ENCODE measurements around the gene WDR37. TPM values are rescaled to one million over a fixed set of nuclear protein-coding genes. Genes with fewer than 3 reads are reported as not detected.

Gene WDR37
- total and polyA plus RNA-seq, 10 of the 15 experiments (the other 5 are each of a cell fraction or from before 2014, with no cell fraction given), result 1.9 to 11.1 (median 7.1) TPM

DNA sequence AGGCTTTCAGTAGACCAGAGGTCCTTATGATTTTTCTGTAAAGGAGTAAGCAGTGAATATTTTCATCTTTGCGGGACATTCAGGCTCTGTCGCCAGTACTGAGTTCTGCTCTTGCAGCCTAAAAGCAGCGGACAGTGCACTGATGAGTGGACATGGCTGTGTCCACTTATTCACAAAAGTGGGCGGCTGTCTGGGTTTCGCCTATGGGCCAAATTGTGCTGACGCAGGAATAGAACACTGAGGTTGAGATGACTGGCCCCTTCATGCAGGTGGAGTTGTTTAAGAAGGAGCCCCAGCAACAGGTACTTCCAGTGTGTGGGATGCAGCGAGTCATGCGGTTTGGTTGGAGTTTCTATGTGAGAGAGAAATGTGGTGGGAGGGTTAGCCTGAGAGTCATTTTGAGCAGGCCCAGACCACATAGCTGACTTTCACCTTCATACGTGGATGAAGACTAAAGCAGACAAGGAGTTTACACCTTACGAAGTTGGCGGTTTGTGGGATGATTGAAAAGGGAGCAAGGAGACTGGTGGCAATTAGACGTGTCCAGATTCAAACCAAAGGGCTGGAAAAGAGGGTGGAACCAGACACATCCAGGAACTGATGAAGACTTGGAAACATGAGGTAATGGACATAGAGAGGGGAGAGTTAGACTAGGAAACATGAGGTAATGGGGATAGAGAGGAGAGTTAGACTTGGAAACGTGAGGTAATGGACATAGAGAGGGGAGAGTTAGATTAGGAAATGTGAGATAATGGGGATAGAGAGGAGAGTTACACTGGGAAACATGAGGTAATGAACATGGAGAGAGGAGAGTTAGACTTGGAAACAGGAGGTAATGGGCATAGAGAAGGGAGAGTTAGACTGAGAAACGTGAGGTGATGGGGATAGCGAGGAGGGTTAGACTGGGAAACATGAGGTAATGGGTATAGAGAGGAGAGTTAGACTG is 38.2 kb downstream of the WDR37 start (continued):
- TF ChIP-seq TCF12 (IDR thresholded peaks at IDR 0.05; ENCODE audit: low read depth, low read length) (peak; percentile 51; the same call in 1 of the 2 replicates), KDM1A (IDR thresholded peaks at IDR 0.05; ENCODE audit: borderline replicate concordance) (no peak), IRF4 (IDR thresholded peaks at IDR 0.05; ENCODE audit: low read depth, low read length) (peak; percentile 72; the same call in 1 of the 2 replicates), CBFB (IDR thresholded peaks at IDR 0.05; ENCODE audit: low read depth) (peak; percentile 97), NFXL1 (IDR thresholded peaks at IDR 0.05; ENCODE audit: borderline replicate concordance) (no peak), EED (IDR thresholded peaks at IDR 0.05; ENCODE audit: low read depth) (peak; percentile 94), EGR1 (IDR thresholded peaks at IDR 0.05; ENCODE audit: borderline replicate concordance in 1 of 2, low read depth in 2 of 2, low read length in 2 of 2) (peak in 1 of 2 experiments; percentile 39; a peak in 1 of 3 replicates), MEF2A (IDR thresholded peaks at IDR 0.05; ENCODE audit: insufficient read depth, low read depth, low read length) (peak; percentile 62; the same call in 1 of the 2 replicates), BCL11A (IDR thresholded peaks at IDR 0.05; ENCODE audit: low read depth, low read length) (peak; percentile 62; the same call in 1 of the 2 replicates), POU2F2 (IDR thresholded peaks at IDR 0.05; ENCODE audit: borderline replicate concordance, low read depth, low read length) (0 out of 3 replicates have a peak, but pooled peaks have one; percentile 27)
- TF ChIP-seq, protein P1, sequence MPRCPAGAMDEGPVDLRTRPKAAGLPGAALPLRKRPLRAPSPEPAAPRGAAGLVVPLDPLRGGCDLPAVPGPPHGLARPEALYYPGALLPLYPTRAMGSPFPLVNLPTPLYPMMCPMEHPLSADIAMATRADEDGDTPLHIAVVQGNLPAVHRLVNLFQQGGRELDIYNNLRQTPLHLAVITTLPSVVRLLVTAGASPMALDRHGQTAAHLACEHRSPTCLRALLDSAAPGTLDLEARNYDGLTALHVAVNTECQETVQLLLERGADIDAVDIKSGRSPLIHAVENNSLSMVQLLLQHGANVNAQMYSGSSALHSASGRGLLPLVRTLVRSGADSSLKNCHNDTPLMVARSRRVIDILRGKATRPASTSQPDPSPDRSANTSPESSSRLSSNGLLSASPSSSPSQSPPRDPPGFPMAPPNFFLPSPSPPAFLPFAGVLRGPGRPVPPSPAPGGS (IDR thresholded peaks at IDR 0.05; ENCODE audit: borderline replicate concordance, insufficient read depth, low read depth, low read length, poor library complexity, severe bottlenecking), result peak; percentile 82
- TF ChIP-seq, protein P2, sequence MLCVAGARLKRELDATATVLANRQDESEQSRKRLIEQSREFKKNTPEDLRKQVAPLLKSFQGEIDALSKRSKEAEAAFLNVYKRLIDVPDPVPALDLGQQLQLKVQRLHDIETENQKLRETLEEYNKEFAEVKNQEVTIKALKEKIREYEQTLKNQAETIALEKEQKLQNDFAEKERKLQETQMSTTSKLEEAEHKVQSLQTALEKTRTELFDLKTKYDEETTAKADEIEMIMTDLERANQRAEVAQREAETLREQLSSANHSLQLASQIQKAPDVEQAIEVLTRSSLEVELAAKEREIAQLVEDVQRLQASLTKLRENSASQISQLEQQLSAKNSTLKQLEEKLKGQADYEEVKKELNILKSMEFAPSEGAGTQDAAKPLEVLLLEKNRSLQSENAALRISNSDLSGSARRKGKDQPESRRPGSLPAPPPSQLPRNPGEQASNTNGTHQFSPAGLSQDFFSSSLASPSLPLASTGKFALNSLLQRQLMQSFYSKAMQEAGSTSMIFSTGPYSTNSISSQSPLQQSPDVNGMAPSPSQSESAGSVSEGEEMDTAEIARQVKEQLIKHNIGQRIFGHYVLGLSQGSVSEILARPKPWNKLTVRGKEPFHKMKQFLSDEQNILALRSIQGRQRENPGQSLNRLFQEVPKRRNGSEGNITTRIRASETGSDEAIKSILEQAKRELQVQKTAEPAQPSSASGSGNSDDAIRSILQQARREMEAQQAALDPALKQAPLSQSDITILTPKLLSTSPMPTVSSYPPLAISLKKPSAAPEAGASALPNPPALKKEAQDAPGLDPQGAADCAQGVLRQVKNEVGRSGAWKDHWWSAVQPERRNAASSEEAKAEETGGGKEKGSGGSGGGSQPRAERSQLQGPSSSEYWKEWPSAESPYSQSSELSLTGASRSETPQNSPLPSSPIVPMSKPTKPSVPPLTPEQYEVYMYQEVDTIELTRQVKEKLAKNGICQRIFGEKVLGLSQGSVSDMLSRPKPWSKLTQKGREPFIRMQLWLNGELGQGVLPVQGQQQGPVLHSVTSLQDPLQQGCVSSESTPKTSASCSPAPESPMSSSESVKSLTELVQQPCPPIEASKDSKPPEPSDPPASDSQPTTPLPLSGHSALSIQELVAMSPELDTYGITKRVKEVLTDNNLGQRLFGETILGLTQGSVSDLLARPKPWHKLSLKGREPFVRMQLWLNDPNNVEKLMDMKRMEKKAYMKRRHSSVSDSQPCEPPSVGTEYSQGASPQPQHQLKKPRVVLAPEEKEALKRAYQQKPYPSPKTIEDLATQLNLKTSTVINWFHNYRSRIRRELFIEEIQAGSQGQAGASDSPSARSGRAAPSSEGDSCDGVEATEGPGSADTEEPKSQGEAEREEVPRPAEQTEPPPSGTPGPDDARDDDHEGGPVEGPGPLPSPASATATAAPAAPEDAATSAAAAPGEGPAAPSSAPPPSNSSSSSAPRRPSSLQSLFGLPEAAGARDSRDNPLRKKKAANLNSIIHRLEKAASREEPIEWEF (IDR thresholded peaks at IDR 0.05; ENCODE audit: insufficient replicate concordance, low read depth, low read length), result no peak

All from GM12878 (cell line).